Stromal cell of bone marrow (primary cell): ENCODE measurements around the gene GFM1.
A peak's percentile ranks its signal among the peaks of the same experiment; 100 is the strongest.

ENCODE experiments used
- DNase-seq: peaks from one replicate; pipeline ENCODE4 v3.0.0-alpha.2; 2012; ENCODE audit warnings: low read depth

Gene GFM1

DNA sequence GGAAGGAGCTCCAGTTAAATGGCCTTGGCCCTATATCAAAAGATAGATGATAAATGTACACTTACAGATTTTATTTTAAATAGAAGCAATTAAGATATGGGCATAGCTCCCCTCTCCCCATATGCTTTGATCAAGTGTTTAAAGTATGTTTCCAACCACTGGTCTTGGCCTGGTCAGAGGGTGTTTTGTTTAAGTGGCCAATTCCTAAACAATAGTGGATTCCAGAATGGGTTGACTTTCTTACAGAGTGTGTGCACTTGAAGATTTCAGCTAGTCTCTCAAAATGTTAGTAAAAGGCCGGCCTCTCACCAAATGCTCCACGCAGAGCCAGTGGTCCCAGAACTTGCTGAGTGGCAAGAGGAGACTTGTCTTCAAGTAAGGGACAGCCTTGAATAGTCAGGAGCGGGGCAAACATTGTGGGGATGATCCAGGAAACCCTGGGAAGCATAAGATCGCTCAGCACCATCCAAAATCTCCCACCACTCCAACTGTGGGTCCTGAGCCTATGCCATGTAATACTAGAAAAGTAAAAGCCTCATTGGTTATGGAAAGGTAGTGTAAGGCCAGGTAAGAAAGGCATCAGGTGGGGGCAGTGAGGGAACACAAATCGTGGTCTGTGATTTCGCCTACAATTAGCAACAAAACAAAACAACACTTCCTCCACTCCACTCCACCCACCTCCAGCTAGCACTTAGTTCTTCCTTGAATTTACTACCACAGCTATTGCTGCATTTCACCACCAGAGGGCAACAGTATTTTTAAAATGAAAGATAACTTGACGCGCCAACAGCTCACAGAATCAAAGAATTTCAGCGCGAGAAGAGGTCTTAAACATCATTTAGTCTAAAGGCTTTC, 83.1 kb downstream of the GFM1 start:
- DNase-seq: peak; percentile 67

DNA sequence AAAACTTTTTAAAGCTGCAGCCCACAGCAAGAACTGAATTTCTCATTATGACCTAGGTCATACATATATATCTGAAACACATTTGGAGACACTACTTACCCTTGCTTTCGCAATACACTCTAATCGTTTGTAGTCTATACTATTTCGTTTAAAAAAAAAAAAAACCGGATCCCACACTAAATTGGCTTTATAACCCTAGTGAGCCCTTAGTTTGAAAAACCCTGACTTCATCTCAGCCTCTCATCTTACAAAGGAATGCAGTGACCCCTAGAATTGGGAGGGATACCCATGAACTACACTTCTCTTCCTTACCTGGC, 83.7 kb downstream of the GFM1 start:
- DNase-seq: no peak

DNA sequence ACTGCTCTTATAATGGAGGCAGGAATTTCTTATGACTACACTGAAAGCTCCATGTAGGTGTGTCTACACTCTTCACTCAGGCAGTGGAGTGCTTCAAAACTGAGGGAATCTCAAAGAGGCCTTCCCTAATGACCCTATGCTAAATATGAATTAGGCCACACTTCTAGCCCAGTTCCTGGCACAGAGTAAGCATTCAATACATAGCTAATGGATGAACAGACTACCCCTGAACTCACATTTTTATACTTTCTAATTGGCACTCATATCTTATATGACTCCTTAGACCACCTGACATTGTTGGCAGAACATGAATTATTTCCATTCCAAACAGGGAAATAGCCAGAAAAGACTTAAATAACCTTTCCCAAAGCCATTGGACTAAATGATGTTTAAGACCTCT, 84.5 kb downstream of the GFM1 start:
- no peak for DNase-seq

GRCh38 chr3:158731486-158731885, 87.2 kb downstream of the GFM1 start:
- DNase-seq: no peak

DNA sequence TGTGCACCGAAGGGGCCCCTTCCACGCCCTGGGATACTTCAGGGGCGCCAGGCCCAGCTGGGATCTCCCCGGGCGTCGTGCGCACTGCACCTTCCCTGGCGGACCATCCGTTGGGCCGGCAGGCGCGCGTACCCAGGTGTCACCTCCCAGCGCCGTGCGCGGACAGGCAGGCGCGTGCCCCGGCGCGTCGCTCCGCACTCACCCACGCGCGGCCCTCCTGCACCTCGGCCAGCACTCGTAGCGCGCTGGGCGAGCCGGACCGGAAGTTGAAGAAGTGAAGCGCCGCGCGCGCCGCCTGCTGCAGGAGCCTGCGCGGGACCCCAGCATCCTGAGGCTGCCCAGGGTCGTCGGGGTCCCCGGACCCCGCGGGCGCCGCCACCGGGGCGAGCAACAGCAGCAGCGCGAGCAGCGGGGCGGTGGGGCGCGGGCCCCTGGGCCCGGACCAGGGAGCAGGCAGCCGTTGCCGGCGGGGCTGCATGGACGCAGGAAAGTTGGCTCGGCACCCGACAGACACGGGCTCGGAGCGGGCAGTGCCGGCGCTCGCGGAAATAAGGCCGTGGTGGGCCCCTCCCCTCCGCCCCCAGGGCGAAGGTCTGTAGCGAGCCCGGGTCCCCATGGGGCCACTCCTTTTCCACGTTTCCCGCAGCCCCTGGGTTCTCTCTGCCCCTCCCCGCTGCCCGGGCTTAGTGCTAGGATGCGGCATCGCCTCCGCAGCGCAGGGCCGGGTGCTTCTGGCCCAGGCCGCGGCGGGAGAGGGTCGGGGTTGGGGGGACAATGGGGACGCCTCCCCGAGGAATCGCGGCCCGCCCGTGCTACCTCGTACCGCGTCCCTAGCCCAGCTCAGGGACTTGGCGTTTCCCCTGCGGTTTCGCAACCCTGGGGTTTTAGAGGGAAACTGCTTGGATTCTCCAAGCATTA, 87.9 kb downstream of the GFM1 start, which contains the start of gene RARRES1:
RARRES1 (minus strand) TSS at position 520 of the 918 bp plus-strand sequence; CDS start at position 478, 42 bp downstream.
- DNase-seq: no peak

DNA sequence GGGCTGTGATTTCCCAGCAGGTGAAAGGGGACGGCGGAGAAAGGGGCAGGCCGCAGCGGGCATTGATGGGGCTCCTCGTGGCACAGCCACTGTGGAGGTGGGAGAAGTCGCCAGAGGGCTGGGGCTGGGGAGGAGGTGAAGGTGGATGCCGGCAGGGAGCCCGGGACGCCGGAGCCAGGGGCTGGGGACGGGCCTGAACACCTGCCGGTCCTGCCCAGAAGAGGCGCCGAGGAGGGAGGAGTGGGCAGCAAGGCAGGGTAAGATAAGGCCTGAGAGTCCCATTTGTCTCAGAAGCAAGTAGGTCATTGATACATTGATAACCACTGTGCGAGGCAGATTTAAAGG, 88.5 kb downstream of the GFM1 start:
- no peak for DNase-seq

GRCh38 chr3:158733656-158734055, 89.3 kb downstream of the GFM1 start:
- DNase-seq: no peak

DNA sequence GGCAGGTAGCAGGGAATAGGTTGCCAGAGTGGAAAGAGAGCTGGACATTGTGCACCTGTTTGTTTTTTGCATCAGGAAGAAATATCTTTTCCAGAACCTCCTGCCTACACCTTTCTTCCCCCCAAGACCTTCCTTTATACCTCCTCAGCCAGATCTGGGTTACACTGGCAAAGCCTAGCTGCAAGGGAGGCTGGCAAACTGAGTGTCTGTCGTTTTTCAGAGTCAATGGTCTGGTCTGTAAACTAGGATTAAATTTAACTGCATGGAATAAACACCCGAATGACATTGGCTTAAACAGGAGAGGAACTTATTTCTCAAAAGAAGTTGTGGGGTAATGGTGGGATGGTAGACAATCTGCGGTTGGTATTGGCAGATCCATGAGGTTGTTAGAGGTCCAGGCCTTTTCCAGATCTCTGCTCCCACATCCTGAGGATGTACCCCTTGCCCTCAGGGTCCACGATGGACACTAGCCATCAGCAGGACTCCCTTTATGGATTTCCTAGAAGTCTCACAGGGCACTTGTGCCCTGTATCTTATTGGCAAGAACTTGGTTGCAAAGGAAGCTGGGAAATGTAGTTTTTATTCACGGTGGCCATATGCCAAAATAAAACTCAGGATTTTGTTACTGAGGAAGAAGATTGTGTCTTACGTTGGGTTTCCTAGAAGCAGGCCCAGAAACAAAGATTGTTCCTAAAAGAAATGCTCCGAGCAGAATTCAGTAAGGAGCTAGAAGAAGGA, 91.1 kb downstream of the GFM1 start:
- no peak for DNase-seq

DNA sequence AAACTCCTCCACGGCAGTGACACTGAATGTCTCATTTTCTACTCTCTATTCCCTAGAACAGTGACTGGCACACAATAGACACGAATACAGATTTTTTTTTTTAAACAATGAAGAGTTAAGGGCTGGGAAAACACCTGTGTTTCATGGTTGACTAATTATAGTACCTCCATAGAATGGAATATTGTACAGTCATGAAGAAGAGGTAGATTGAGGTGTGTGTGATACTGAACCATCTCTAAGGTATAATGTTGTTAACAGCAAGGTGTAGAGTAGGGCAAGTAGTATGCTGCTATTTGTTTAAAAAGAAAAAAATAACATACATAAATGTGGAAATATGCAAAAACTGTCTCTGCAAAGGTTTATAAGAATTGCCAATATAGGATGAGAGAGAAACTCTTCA, 93.1 kb downstream of the GFM1 start:
- DNase-seq: no peak

GRCh38 chr3:158737976-158738615, 93.8 kb downstream of the GFM1 start:
- DNase-seq: no peak

DNA sequence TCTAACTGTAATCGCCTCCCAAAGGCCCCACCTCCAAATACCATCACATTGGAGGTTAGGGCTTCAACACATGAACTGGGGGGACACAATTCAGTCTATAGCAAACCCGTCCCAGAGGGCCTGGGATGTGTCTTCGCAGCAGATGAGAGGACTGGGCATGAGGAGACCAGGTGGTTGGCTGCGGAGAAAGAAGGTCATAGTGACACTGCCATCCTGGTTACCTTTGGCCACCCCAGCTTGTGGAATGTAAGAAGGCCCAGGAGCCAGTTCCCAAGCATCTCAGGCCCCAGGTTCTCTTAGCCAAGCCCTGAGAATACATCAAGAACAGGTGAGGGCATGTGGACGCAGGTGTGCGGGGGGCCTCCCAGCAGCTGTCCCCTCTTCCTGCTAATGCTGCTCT, 94.3 kb downstream of the GFM1 start:
- no peak for DNase-seq

DNA sequence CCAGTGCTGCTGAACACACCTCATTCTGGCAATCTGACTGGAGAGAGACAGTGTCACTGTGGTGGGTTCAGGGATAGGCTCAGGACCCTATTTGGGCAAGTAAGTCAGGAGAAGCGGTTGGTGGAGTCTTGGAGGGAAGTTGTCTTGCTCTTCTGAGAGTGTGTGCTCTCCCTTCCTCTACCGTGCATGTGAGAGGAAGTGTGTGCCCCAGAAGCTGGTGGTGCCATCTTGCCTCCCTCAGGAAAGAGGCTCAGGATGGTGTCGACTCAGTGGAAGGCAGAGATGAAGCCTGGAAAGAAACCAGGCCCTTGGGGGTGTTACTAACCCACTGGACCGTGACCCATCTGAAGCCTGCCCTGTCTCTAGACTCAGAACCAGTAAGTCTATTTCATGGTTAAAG, 94.8 kb downstream of the GFM1 start:
- DNase-seq: no peak

DNA sequence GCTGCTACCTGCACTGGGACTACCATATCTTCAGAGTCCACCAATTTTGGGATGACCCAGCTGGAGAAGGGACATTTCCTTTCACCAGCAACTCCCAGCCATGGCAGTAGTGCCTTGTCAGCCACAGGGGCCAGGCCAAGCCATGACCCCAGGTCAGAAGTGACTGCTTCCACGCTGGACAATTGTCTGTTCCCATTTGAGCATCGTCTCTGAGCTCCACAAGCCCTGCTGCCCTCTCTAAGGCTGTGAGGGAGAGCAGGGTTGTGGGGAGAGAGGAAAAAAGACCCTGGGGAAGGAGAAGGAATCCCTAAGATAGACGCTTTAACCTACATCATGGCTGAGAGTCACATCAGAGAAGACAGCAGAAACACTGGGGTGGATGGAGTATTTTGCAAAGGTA, 95.3 kb downstream of the GFM1 start:
- DNase-seq: no peak
